GM19467 (cell line): ENCODE measurements around the gene TRAM2.
"Not testable (repeated sequence)": the region's sequence is repeated elsewhere in the genome, so short reads cannot be mapped to it uniquely, and the experiment has no call there.

Experiments used
- ATAC-seq: cut with Tn5 transposase; IDR thresholded peaks from one replicate; pipeline ENCODE4 v1.9.1; 2021; ENCODE audit warnings: mild to moderate bottlenecking, moderate library complexity; ENCODE audit not compliant: unreplicated experiment

TRAM2 gene

DNA sequence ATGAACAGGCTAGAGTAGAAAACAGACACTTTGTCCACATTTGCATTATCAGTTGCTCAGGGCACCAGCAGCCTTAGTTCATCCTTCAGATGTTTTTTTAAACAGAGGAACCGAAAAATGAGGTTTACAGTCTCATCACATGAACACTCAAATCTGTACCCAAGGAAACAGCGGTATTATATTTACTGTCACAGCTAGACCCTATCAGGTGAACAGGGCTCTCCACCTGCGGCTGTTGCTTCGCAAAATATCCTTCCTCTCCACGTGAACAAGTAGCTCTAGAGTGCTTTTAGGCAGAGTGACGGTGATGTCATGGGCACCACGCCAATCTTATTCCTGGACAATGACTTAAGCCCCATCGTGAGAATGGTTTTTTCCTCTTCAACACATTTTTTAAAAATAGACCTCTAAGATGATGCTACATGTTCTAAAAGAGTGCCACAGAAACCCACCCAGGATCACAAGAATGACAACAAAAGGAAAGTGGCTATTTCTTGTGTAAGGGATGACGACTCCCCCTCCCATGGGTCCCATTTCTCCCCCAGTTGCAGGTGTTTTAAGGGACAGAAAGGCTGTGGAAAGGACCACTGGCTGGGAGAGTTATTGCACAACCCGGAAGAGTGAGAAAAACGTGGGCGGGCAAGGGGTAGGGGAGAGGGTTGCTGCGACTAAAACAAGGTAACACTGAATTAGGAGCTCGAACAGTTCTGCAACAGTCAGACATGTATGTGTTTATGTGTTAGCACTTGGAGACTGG is 79.0 kb downstream of the TRAM2 start:
- ATAC-seq, result peak; percentile 83

DNA sequence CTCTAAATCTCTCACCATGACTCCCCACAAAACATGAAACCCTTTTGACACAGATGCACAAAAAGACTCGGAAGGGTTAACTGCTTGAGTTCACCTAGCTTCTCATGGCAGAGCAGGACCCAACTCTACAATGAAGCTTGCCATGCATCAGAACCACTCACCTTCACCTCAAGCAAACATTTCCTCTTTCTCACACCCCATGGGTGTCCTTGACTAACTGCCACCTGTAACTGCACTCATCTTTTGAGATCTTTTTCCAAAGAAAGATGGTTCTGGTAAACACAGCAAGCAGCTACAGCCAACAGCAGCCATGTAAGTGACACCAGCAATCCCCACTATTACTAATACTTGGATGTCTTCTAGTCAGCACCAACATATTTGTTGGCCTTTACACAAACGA is 80.2 kb downstream of the TRAM2 start:
- ATAC-seq, result no peak

GRCh38 chr6:52495922-52496321 is 80.9 kb downstream of the TRAM2 start:
- ATAC-seq, result no peak

- no peak for ATAC-seq
These were observed 82.4 kb downstream of the TRAM2 start for GRCh38 chr6:52494298-52495072.

DNA sequence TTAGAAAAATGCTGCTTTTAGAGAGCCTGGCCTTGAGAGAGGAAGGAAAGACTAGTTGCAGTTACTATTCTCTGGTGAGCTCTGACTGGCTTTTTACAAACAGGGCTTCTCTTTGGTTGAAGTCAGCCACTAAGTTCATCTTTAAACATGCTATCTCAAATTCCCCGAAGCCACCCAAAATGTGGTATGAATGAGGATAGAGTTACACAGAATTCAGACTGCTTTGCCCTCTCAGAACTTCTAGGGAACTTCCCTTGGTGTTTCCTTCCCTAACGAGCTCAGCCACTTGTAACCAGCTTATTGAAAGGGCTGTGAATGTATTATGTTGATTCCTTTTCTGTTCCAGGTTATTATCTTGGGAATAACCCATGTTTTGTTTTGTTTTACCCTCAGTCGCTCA is 83.2 kb downstream of the TRAM2 start:
- no peak for ATAC-seq

- peak; percentile 58 for ATAC-seq
These were observed 85.4 kb downstream of the TRAM2 start for GRCh38 chr6:52491203-52492069.

GRCh38 chr6:52489881-52490280 is 87.0 kb downstream of the TRAM2 start:
- no peak for ATAC-seq

- no peak for ATAC-seq
These were observed 93.2 kb downstream of the TRAM2 start for GRCh38 chr6:52483671-52484003.

GRCh38 chr6:52482903-52483670 is 93.8 kb downstream of the TRAM2 start:
- ATAC-seq, result no peak

DNA sequence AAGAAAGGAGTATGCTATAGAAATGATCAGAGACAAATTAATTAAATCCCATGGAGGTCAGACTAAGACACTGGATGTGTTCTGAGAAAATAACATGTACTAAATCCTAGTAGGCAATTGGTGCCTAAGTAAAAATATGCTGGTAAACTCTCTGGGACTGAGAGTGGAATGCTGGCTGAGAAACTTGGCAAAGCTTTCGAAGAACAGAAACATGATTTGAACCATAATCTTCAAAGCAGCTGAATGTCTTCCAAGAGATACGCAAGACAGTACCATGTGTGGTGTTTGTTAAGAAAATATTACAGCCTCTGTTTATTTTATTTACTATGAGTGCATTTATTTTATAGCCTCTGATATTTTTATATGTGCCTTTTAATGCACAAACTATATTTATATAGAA is 101.6 kb downstream of the TRAM2 start:
- ATAC-seq, result no peak

GRCh38 chr6:52474173-52474572 is 102.7 kb downstream of the TRAM2 start:
- ATAC-seq, result no peak

DNA sequence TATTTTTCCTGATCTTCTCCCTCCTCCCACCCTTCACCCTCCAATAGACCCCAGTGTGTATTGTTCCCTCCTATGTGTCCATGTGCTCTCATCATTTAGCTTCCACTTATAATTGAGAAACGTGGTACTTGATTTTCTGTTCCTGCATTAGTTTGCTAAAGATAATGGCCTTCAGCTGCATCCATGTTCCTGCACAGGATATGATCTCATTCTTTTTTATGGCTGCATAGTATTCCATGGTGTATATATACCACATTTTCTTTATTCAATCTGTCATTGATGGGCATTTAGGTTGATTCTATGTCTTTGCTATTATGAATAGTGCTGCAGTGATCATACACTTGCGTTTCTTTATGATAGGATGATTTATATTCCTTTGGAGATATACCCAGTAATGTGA is 115.7 kb downstream of the TRAM2 start:
- ATAC-seq, result not testable (repeated sequence)

- ATAC-seq, result no peak
These were observed 119.8 kb downstream of the TRAM2 start for GRCh38 chr6:52457096-52457495.

- ATAC-seq, result no peak
These were observed 122.3 kb downstream of the TRAM2 start for GRCh38 chr6:52454556-52454955.
